ENCODE results near the gene FLNC. TPM values are rescaled to one million over a fixed set of nuclear protein-coding genes. Genes with fewer than 3 reads are reported as not detected.

FLNC gene
- total RNA-seq, 1 experiment from 2014 or later, result 33.3 TPM

- peak; percentile 59 for DNase-seq (ENCODE audit: low spot score)
These were observed 33.3 kb downstream of the FLNC start for GRCh38 chr7:128863433-128863989.

- no peak for DNase-seq (ENCODE audit: low spot score)
These were observed 35.1 kb downstream of the FLNC start for GRCh38 chr7:128865303-128865702.

GRCh38 chr7:128865996-128866877 lies 36.0 kb downstream of the FLNC start:
- no peak for DNase-seq (ENCODE audit: low spot score)

GRCh38 chr7:128867241-128867640 lies 37.0 kb downstream of the FLNC start:
- DNase-seq (ENCODE audit: low spot score), result no peak

GRCh38 chr7:128867842-128868623 lies 37.8 kb downstream of the FLNC start:
- no peak for DNase-seq (ENCODE audit: low spot score)

GRCh38 chr7:128868624-128869137 lies 38.5 kb downstream of the FLNC start:
- DNase-seq (ENCODE audit: low spot score), result no peak

- DNase-seq (ENCODE audit: low spot score), result no peak
These were observed 39.1 kb downstream of the FLNC start for GRCh38 chr7:128869138-128869943.

- no peak for DNase-seq (ENCODE audit: low spot score)
These were observed 39.7 kb downstream of the FLNC start for GRCh38 chr7:128869944-128870285.

GRCh38 chr7:128871050-128871449 lies 40.8 kb downstream of the FLNC start:
- no peak for DNase-seq (ENCODE audit: low spot score)

GRCh38 chr7:128872394-128872824 lies 42.2 kb downstream of the FLNC start:
- no peak for DNase-seq (ENCODE audit: low spot score)

- DNase-seq (ENCODE audit: low spot score), result no peak
These were observed 43.0 kb downstream of the FLNC start for GRCh38 chr7:128873234-128873633.

GRCh38 chr7:128874140-128875031 lies 44.2 kb downstream of the FLNC start:
- DNase-seq (ENCODE audit: low spot score), result no peak

- DNase-seq (ENCODE audit: low spot score), result no peak
These were observed 45.3 kb downstream of the FLNC start for GRCh38 chr7:128875523-128875948.

GRCh38 chr7:128876127-128876526 lies 45.9 kb downstream of the FLNC start:
- no peak for DNase-seq (ENCODE audit: low spot score)

GRCh38 chr7:128876586-128876977 lies 46.4 kb downstream of the FLNC start:
- DNase-seq (ENCODE audit: low spot score), result no peak

GRCh38 chr7:128876978-128877755 lies 47.0 kb downstream of the FLNC start:
- DNase-seq (ENCODE audit: low spot score), result no peak

- no peak for DNase-seq (ENCODE audit: low spot score)
These were observed 47.5 kb downstream of the FLNC start for GRCh38 chr7:128877756-128878120.

- DNase-seq (ENCODE audit: low spot score), result no peak
These were observed 48.3 kb downstream of the FLNC start for GRCh38 chr7:128878226-128879105.

GRCh38 chr7:128879461-128879938 lies 49.3 kb downstream of the FLNC start:
- DNase-seq (ENCODE audit: low spot score), result no peak

Data from A172 (cell line).